Amygdala (tissue), 56 donors: ENCODE results near the gene MYO7B.
A peak's percentile ranks its signal among the peaks of the same experiment; 100 is the strongest.

Experiments used
- DNase-seq, 56 donors: peaks; one replicate each; lab custom pipeline; 2025; lab: John Stamatoyannopoulos, UW

Gene MYO7B

GRCh38 chr2:127671557-127672302 is 136.2 kb downstream of the MYO7B start:
- no peak for DNase-seq

- no peak for DNase-seq
Measured at GRCh38 chr2:127672341-127673224, 137.1 kb downstream of the MYO7B start.

- no peak for DNase-seq
Measured at GRCh38 chr2:127673291-127674069, 138.0 kb downstream of the MYO7B start.

GRCh38 chr2:127674241-127675209 is 139.0 kb downstream of the MYO7B start:
- peak in 1 of 56 donors; percentile 52 for DNase-seq

- peak in 3 of 56 donors; percentile 28 to 60 (median 41) for DNase-seq
Measured at GRCh38 chr2:127675331-127676261, 140.1 kb downstream of the MYO7B start, which contains the start of gene LIMS2. TSS of gene LIMS2 (minus strand) at chr2:127675530. CDS start at chr2:127675024, 506 bp downstream.

- DNase-seq: no peak
Measured at GRCh38 chr2:127676906-127677305, 141.4 kb downstream of the MYO7B start.

- DNase-seq: no peak
Measured at GRCh38 chr2:127678531-127678930, 143.0 kb downstream of the MYO7B start.

- DNase-seq: no peak
Measured at GRCh38 chr2:127678991-127679390, 143.5 kb downstream of the MYO7B start.

GRCh38 chr2:127679680-127680361 is 144.3 kb downstream of the MYO7B start:
- DNase-seq: no peak

GRCh38 chr2:127680706-127681287 is 145.3 kb downstream of the MYO7B start:
- no peak for DNase-seq

- peak in 4 of 56 donors; percentile 26 to 28 (median 28) for DNase-seq
Measured at GRCh38 chr2:127681288-127681804, 145.9 kb downstream of the MYO7B start.

- DNase-seq: no peak
Measured at GRCh38 chr2:127681976-127682857, 146.7 kb downstream of the MYO7B start.

GRCh38 chr2:127683056-127683455 is 147.6 kb downstream of the MYO7B start:
- no peak for DNase-seq

GRCh38 chr2:127683757-127684156 is 148.3 kb downstream of the MYO7B start:
- DNase-seq: no peak

- DNase-seq: no peak
Measured at GRCh38 chr2:127685410-127686080, 150.1 kb downstream of the MYO7B start.
